B cell (primary cell): Measurements from ENCODE around the gene CPE. TPM values are rescaled to one million over a fixed set of nuclear protein-coding genes. Genes with fewer than 3 reads are reported as not detected.

Source experiments
- ATAC-seq: fragments of 200-7000 bp; cut with Tn5 transposase; one replicate; pipeline ENCODE4 v1.10.0; 2021; ENCODE audit warnings: low read depth, mild to moderate bottlenecking, moderate number of reproducible peaks, moderate library complexity
- CTCF ChIA-PET: fragments of 350-600 bp; sonication (Branson Sonifier 250); formaldehyde crosslinking; loops from one replicate; lab custom pipeline; 2021; ENCODE audit warnings: antibody characterized with exemption, inconsistent platforms; lab: Charles Lee
- POLR2A ChIA-PET: fragments of 350-600 bp; sonication (Branson Sonifier 250); formaldehyde crosslinking; loops from one replicate; lab custom pipeline; 2021; ENCODE audit warnings: antibody characterized with exemption; lab: Charles Lee
- DNase-seq: peaks from one replicate; pipeline ENCODE4 v3.0.0; 2013
- H2AFZ ChIP-seq: 2 replicates; pipeline ENCODE4 v1.6.1; 2012; ENCODE audit warnings: mild to moderate bottlenecking, low read depth, low read length; ENCODE audit not compliant: insufficient read depth, poor library complexity, severe bottlenecking
- H3K27ac ChIP-seq, 2 donors: 1 replicate in 1 of 2; 2 replicates in 1 of 2; pipeline ENCODE4 v1.5.1; 2012 to 2013; ENCODE audit warnings: low read length in 2 of 2, mild to moderate bottlenecking in 2 of 2, moderate library complexity in 1 of 2
- H3K27me3 ChIP-seq, 4 experiments: fragments of 200-600 bp in 1 of 4; sonication (generic) in 1 of 4; replicated peaks in 1 of 4; 1 replicate in 2 of 4; 2 replicates in 2 of 4; pipeline versions ENCODE4 v1.6.1 to v1.7.0; 2013 to 2016; ENCODE audit warnings: low read length in 3 of 4, mild to moderate bottlenecking in 2 of 4, mixed read lengths in 1 of 4, moderate library complexity in 1 of 4; ENCODE audit not compliant: insufficient read depth in 4 of 4, control insufficient read depth in 3 of 4; ENCODE audit errors: control extremely low read depth in 1 of 4
- H3K36me3 ChIP-seq, 2 experiments: replicated peaks in 1 of 2; 1 replicate in 1 of 2; 2 replicates in 1 of 2; pipeline versions ENCODE4 v1.6.1 to v1.7.1; 2013; ENCODE audit warnings: low read length in 1 of 2; ENCODE audit not compliant: insufficient read depth in 2 of 2, control insufficient read depth in 1 of 2; ENCODE audit errors: control extremely low read depth in 1 of 2, extremely low read depth in 1 of 2
- H3K4me1 ChIP-seq, 2 donors: fragments of 200-600 bp in 1 of 2; sonication (generic) in 1 of 2; 1 replicate in 1 of 2; 2 replicates in 1 of 2; pipeline versions ENCODE4 v1.5.1 to v1.6.1; 2013 to 2017; ENCODE audit warnings: low read length in 2 of 2; ENCODE audit not compliant: control insufficient read depth in 2 of 2, insufficient read depth in 2 of 2
- H3K4me2 ChIP-seq: replicated peaks from 2 replicates; pipeline ENCODE3; 2012; ENCODE audit warnings: mild to moderate bottlenecking, low read depth, low read length; ENCODE audit not compliant: poor library complexity, severe bottlenecking
- H3K4me3 ChIP-seq, 5 experiments: fragments of 200-600 bp in 1 of 5; sonication (generic) in 1 of 5; 1 replicate in 3 of 5; 2 replicates in 2 of 5; pipeline versions ENCODE4 v1.5.1 to v1.7.0; 2011 to 2016; ENCODE audit warnings: low read length in 4 of 5, mild to moderate bottlenecking in 4 of 5, low read depth in 2 of 5, control low read depth in 1 of 5, moderate library complexity in 1 of 5; ENCODE audit not compliant: insufficient read depth in 1 of 5; ENCODE audit errors: control extremely low read depth in 1 of 5, extremely low read depth in 1 of 5
- H3K79me2 ChIP-seq: fragments of 200-600 bp; sonication (generic); one replicate; pipeline ENCODE4 v1.6.0; 2016; ENCODE audit warnings: low read length; ENCODE audit not compliant: control insufficient read depth, insufficient read depth
- H3K9ac ChIP-seq: fragments of 200-600 bp; sonication (generic); 2 replicates; pipeline ENCODE4 v1.6.1; 2017; ENCODE audit warnings: mild to moderate bottlenecking, low read length, moderate library complexity
- H3K9me3 ChIP-seq, 3 donors: one replicate each; pipeline versions ENCODE4 v1.6.1 to v1.7.1; 2013; ENCODE audit warnings: low read length in 2 of 3; ENCODE audit not compliant: control insufficient read depth in 2 of 3, insufficient read depth in 1 of 3; ENCODE audit errors: control extremely low read depth in 1 of 3
- H4K20me1 ChIP-seq: 2 replicates; pipeline ENCODE4 v1.6.0; 2012; ENCODE audit warnings: mild to moderate bottlenecking, low read length; ENCODE audit not compliant: insufficient read depth, control insufficient read depth, poor library complexity, severe bottlenecking
- H3K27ac Mint-ChIP-seq: one replicate; pipeline ENCODE4 v1.8.0; 2021; ENCODE audit warnings: mixed read lengths
- H3K27me3 Mint-ChIP-seq: one replicate; pipeline ENCODE4 v1.8.0; 2021; ENCODE audit warnings: mixed read lengths
- H3K4me1 Mint-ChIP-seq: one replicate; pipeline ENCODE4 v1.8.0; 2021; ENCODE audit warnings: mixed read lengths
- H3K4me3 Mint-ChIP-seq: one replicate; pipeline ENCODE4 v1.8.0; 2021; ENCODE audit warnings: mixed read lengths
- H3K9me3 Mint-ChIP-seq: one replicate; pipeline ENCODE4 v1.8.0; 2022; ENCODE audit warnings: mixed read lengths; ENCODE audit not compliant: insufficient read depth
- CTCF ChIP-seq: fragments of 200-600 bp; IDR thresholded peaks from one replicate; pipeline ENCODE4 v1.8.0; 2022; ENCODE audit warnings: antibody characterized with exemption, mild to moderate bottlenecking
- EZH2 ChIP-seq: IDR thresholded peaks from 2 replicates; pipeline ENCODE4 v1.6.1; 2012; ENCODE audit warnings: borderline replicate concordance, low read depth, mild to moderate bottlenecking, moderate library complexity, low read length; ENCODE audit not compliant: insufficient read depth, poor library complexity, severe bottlenecking
- WGBS: methylation state at CpG from one replicate; pipeline ENCODE4 v1.1.5; 2013; ENCODE audit warnings: missing lambda C conversion rate; ENCODE audit not compliant: insufficient coverage; 5-methylcytosine and 5-hydroxymethylcytosine counted together
- intact Hi-C: fragments of 100-400 bp; cut with micrococcal nuclease; formaldehyde crosslinking; loops from one replicate; pipeline ENCODE4 v1.10.0; 2022
- polyA plus RNA-seq: library from polyadenylated mRNA; depleted of rRNA; stranded (reverse); fragments of >200 nt; gene quantifications from 2 replicates; pipeline ENCODE4 v1.2.3, GENCODE V29; 2012
- total RNA-seq, 2 donors: library from RNA; stranded (reverse); fragments of 120-200 nt in 1 of 2; gene quantifications; 1 replicate in 1 of 2; 2 replicates in 1 of 2; pipeline versions ENCODE4 v1.2.3 to v1.2.4, GENCODE V29; 2013 to 2022

CPE gene
- total and polyA plus RNA-seq, 2 donors (not counting 1 experiment from before 2014, with no cell fraction given) = not detected

GRCh38 chr4:165331823-165332222, 47.0 kb upstream of the CPE start:
- H3K4me1 ChIP-seq = peaks cover 16 to 24% of the 10 kb centered on the region in 2 donors
- ChIA-PET POLR2A (no interaction called here), CTCF (no interaction called here)
- TF ChIP-seq CTCF (no peak), EZH2 (no peak)
- H3K9me3 Mint-ChIP-seq = no peaks in the 10 kb centered on the region
- peaks cover 20% of the 10 kb centered on the region for H4K20me1 ChIP-seq
- no peak overlapping the region for H3K27ac ChIP-seq
- H3K9me3 ChIP-seq = no peaks in the 10 kb centered on the region
- no peak overlapping the region for H3K9ac ChIP-seq
- no peak overlapping the region for H3K4me2 ChIP-seq
- H3K36me3 ChIP-seq = peaks cover 2 to 11% of the 10 kb centered on the region in 2 experiments
- no peak overlapping the region for H3K27ac Mint-ChIP-seq
- 99% methylated on average over 6 of the region's 10 CpGs for WGBS
- H3K79me2 ChIP-seq = peaks cover 66% of the 10 kb centered on the region
- H3K27me3 Mint-ChIP-seq = no peaks in the 10 kb centered on the region
- intact Hi-C loops = no loop called here
- H3K4me3 ChIP-seq = no peak overlapping the region
- peaks cover 25% of the 10 kb centered on the region for H3K4me1 Mint-ChIP-seq
- DNase-seq (no peak), ATAC-seq (no peak)
- H2AFZ ChIP-seq = no peak overlapping the region
- no peak overlapping the region for H3K4me3 Mint-ChIP-seq
- H3K27me3 ChIP-seq = no peaks in the 10 kb centered on the region

- Histone ChIP-seq H3K4me3 (no peak overlapping the region), H3K4me1 (peaks cover 16 to 24% of the 10 kb centered on the region in 2 donors)
- H3K4me3 Mint-ChIP-seq = no peak overlapping the region
Measured at GRCh38 chr4:165332502-165332901, 46.3 kb upstream of the CPE start.

More at GRCh38 chr4:165332502-165332901, 46.3 kb upstream of the CPE start:
- no peak overlapping the region for H2AFZ ChIP-seq
- H3K9me3 ChIP-seq = no peaks in the 10 kb centered on the region
- no CpG with 5 or more reads among the region's 1 CpG for WGBS
- no peak overlapping the region for H3K27ac Mint-ChIP-seq
- peak overlapping the region in 1 of 2 donors; percentile 40 for H3K27ac ChIP-seq
- no peak overlapping the region for H3K9ac ChIP-seq
- DNase-seq (no peak), ATAC-seq (no peak)
- H3K27me3 ChIP-seq = no peaks in the 10 kb centered on the region
- peaks cover 2 to 16% of the 10 kb centered on the region in 2 experiments for H3K36me3 ChIP-seq
- H3K4me2 ChIP-seq = no peak overlapping the region
- H3K79me2 ChIP-seq = peaks cover 66% of the 10 kb centered on the region
- H3K4me1 Mint-ChIP-seq = peaks cover 25% of the 10 kb centered on the region
- no peaks in the 10 kb centered on the region for H3K9me3 Mint-ChIP-seq
- TF ChIP-seq EZH2 = no peak
- TF ChIP-seq CTCF = no peak
- peaks cover 20% of the 10 kb centered on the region for H4K20me1 ChIP-seq
- POLR2A ChIA-PET = no interaction called here
- CTCF ChIA-PET = no interaction called here
- no peaks in the 10 kb centered on the region for H3K27me3 Mint-ChIP-seq
- intact Hi-C loops = no loop called here
